ENCODE measurements around the gene ALKAL2.

- TF ChIP-seq NONO (IDR thresholded peaks at IDR 0.05) (no peak), NONO (CRISPR knock-in tag; conservative IDR thresholded peaks at IDR 0.05) (no peak), PCBP2 (optimal IDR thresholded peaks at IDR 0.05; ENCODE audit: low read depth, low read length, poor library complexity, severe bottlenecking) (no peak)
Measured at GRCh38 chr2:287471-287885, 413 bp downstream of the ALKAL2 start.

Measured in HepG2 (cell line).